ENCODE measurements around the gene RAB40C. TPM values are rescaled to one million over a fixed set of nuclear protein-coding genes. Genes with fewer than 3 reads are reported as not detected.

RAB40C gene
- total and polyA plus RNA-seq, 2 donors (not counting 1 experiment from before 2014, with no cell fraction given) = 12.7 to 26.9 TPM

- no peak overlapping the region for H2AFZ ChIP-seq (ENCODE audit: insufficient read depth, low read depth, low read length, poor library complexity, severe bottlenecking)
- ChIA-PET POLR2A (no interaction called here), CTCF (no interaction called here)
- ATAC-seq (ENCODE audit: low read depth) = no peak
- peaks cover 22 to 45% of the 10 kb centered on the region in 2 donors for H3K4me1 ChIP-seq (ENCODE audit: control insufficient read depth in 2 of 2, insufficient read depth in 2 of 2, low read length in 2 of 2)
- H3K4me3 Mint-ChIP-seq = no peak overlapping the region
- peak; percentile 56 for DNase-seq
- peaks cover 6% of the 10 kb centered on the region for H3K27me3 Mint-ChIP-seq
- WGBS (ENCODE audit: insufficient coverage) = 77% methylated on average over 23 of the region's 23 CpGs
- H3K36me3 ChIP-seq (replicated peaks in 1 of 2; ENCODE audit: control extremely low read depth in 1 of 2, control insufficient read depth in 1 of 2, extremely low read depth in 1 of 2, insufficient read depth in 2 of 2, low read length in 1 of 2) = peaks cover 0 to 17% of the 10 kb centered on the region in 2 experiments
- no peak overlapping the region for H3K4me3 ChIP-seq (ENCODE audit: control extremely low read depth in 1 of 5, extremely low read depth in 1 of 5, insufficient read depth in 1 of 5, low read depth in 2 of 5, low read length in 4 of 5)
- peaks cover 13% of the 10 kb centered on the region for H4K20me1 ChIP-seq (ENCODE audit: control insufficient read depth, insufficient read depth, low read length, poor library complexity, severe bottlenecking)
- no peak overlapping the region for H3K27ac Mint-ChIP-seq
- peaks cover 35% of the 10 kb centered on the region for H3K4me1 Mint-ChIP-seq
- peak overlapping the region; percentile 12 for H3K4me2 ChIP-seq (replicated peaks; ENCODE audit: low read depth, low read length, poor library complexity, severe bottlenecking)
- no peaks in the 10 kb centered on the region for H3K9me3 Mint-ChIP-seq (ENCODE audit: insufficient read depth)
- no peak overlapping the region for H3K9ac ChIP-seq (ENCODE audit: low read length)
- intact Hi-C loops (cut with micrococcal nuclease) = loop anchor here (5.0 kb wide), 1 partner anchor 1000 kb away; the partner anchor contains the start of gene JPT2
- H3K27me3 ChIP-seq (replicated peaks in 1 of 4; ENCODE audit: control extremely low read depth in 1 of 4, control insufficient read depth in 3 of 4, insufficient read depth in 4 of 4, low read length in 3 of 4) = peaks cover 0 to 25% (median 11%) of the 10 kb centered on the region in 4 experiments
- TF ChIP-seq, protein P1, sequence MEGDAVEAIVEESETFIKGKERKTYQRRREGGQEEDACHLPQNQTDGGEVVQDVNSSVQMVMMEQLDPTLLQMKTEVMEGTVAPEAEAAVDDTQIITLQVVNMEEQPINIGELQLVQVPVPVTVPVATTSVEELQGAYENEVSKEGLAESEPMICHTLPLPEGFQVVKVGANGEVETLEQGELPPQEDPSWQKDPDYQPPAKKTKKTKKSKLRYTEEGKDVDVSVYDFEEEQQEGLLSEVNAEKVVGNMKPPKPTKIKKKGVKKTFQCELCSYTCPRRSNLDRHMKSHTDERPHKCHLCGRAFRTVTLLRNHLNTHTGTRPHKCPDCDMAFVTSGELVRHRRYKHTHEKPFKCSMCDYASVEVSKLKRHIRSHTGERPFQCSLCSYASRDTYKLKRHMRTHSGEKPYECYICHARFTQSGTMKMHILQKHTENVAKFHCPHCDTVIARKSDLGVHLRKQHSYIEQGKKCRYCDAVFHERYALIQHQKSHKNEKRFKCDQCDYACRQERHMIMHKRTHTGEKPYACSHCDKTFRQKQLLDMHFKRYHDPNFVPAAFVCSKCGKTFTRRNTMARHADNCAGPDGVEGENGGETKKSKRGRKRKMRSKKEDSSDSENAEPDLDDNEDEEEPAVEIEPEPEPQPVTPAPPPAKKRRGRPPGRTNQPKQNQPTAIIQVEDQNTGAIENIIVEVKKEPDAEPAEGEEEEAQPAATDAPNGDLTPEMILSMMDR (IDR thresholded peaks at IDR 0.05) = no peak
- no peak for TF ChIP-seq EZH2 (IDR thresholded peaks at IDR 0.05; ENCODE audit: borderline replicate concordance, insufficient read depth, low read depth, low read length, poor library complexity, severe bottlenecking)
- H3K27ac ChIP-seq (ENCODE audit: low read length in 2 of 2) = no peak overlapping the region
- H3K79me2 ChIP-seq (ENCODE audit: control insufficient read depth, insufficient read depth, low read length) = peaks cover 12% of the 10 kb centered on the region
- H3K9me3 ChIP-seq (ENCODE audit: control extremely low read depth in 1 of 3, control insufficient read depth in 2 of 3, insufficient read depth in 1 of 3, low read length in 2 of 3) = peaks cover 0 to 7% (median 0%) of the 10 kb centered on the region in 3 donors
Measured at GRCh38 chr16:676913-677312, 87.0 kb downstream of the RAB40C start.

GRCh38 chr16:677316-678190 is 87.7 kb downstream of the RAB40C start:
- ATAC-seq (ENCODE audit: low read depth) (no peak), DNase-seq (no peak)
- intact Hi-C loops (cut with micrococcal nuclease) = loop anchor here (2.0 to 5.0 kb wide), 2 partner anchors 89 to 1000 kb away; partner anchors contain the start of gene JPT2
- Mint-ChIP-seq H3K27ac (no peak overlapping the region), H3K4me1 (peaks cover 39% of the 10 kb centered on the region), H3K9me3 (ENCODE audit: insufficient read depth) (no peaks in the 10 kb centered on the region), H3K4me3 (no peak overlapping the region), H3K27me3 (peaks cover 6% of the 10 kb centered on the region)
- Histone ChIP-seq H3K4me2 (replicated peaks; ENCODE audit: low read depth, low read length, poor library complexity, severe bottlenecking) (peak overlapping the region; percentile 12), H3K4me1 (ENCODE audit: control insufficient read depth in 2 of 2, insufficient read depth in 2 of 2, low read length in 2 of 2) (peaks cover 22 to 49% of the 10 kb centered on the region in 2 donors), H3K27ac (ENCODE audit: low read length in 2 of 2) (no peak overlapping the region), H3K4me3 (ENCODE audit: control extremely low read depth in 1 of 5, extremely low read depth in 1 of 5, insufficient read depth in 1 of 5, low read depth in 2 of 5, low read length in 4 of 5) (no peak overlapping the region), H3K9me3 (ENCODE audit: control extremely low read depth in 1 of 3, control insufficient read depth in 2 of 3, insufficient read depth in 1 of 3, low read length in 2 of 3) (peaks cover 0 to 7% (median 0%) of the 10 kb centered on the region in 3 donors), H2AFZ (ENCODE audit: insufficient read depth, low read depth, low read length, poor library complexity, severe bottlenecking) (no peak overlapping the region), H3K9ac (ENCODE audit: low read length) (no peak overlapping the region), H3K27me3 (replicated peaks in 1 of 4; ENCODE audit: control extremely low read depth in 1 of 4, control insufficient read depth in 3 of 4, insufficient read depth in 4 of 4, low read length in 3 of 4) (peaks cover 0 to 25% (median 11%) of the 10 kb centered on the region in 4 experiments), H3K79me2 (ENCODE audit: control insufficient read depth, insufficient read depth, low read length) (peaks cover 18% of the 10 kb centered on the region), H4K20me1 (ENCODE audit: control insufficient read depth, insufficient read depth, low read length, poor library complexity, severe bottlenecking) (peaks cover 19% of the 10 kb centered on the region), H3K36me3 (replicated peaks in 1 of 2; ENCODE audit: control extremely low read depth in 1 of 2, control insufficient read depth in 1 of 2, extremely low read depth in 1 of 2, insufficient read depth in 2 of 2, low read length in 1 of 2) (peaks cover 0 to 18% of the 10 kb centered on the region in 2 experiments)
- POLR2A ChIA-PET = no interaction called here
- no peak for TF ChIP-seq EZH2 (IDR thresholded peaks at IDR 0.05; ENCODE audit: borderline replicate concordance, insufficient read depth, low read depth, low read length, poor library complexity, severe bottlenecking)
- TF ChIP-seq, protein P1 (IDR thresholded peaks at IDR 0.05) = no peak
- WGBS (ENCODE audit: insufficient coverage) = 76% methylated on average over 53 of the region's 57 CpGs
- CTCF ChIA-PET = no interaction called here

Data from B cell (primary cell).